Stomach (tissue), 19 donors: ENCODE measurements around the gene MMP28. TPM values are rescaled to one million over a fixed set of nuclear protein-coding genes. Genes with fewer than 3 reads are reported as not detected.

Experiments
- DNase-seq, 2 donors: peaks; one replicate each; pipeline versions ENCODE4 v3.0.0 to v3.0.0-alpha.2; 2013 to 2019
- H3K27ac ChIP-seq, 5 donors: fragments of 200-600 bp in 4 of 5; sonication (generic) in 4 of 5; one replicate each; pipeline ENCODE4 v1.5.1; 2013 to 2019; ENCODE audit warnings: mild to moderate bottlenecking in 1 of 5, moderate library complexity in 1 of 5
- H3K27me3 ChIP-seq, 3 donors: fragments of 200-600 bp; sonication (generic); one replicate each; pipeline ENCODE4 v1.5.1; 2017 to 2019; ENCODE audit warnings: mixed run types in 1 of 3
- H3K36me3 ChIP-seq, 4 donors: fragments of 200-600 bp; sonication (generic); 1 replicate in 3 of 4; 2 replicates in 1 of 4; pipeline ENCODE4 v1.5.1; 2016 to 2019
- H3K4me1 ChIP-seq, 4 donors: fragments of 200-600 bp; sonication (generic); one replicate each; pipeline ENCODE4 v1.5.1; 2016 to 2019
- H3K4me3 ChIP-seq, 4 donors: fragments of 200-600 bp; sonication (generic) in 3 of 4; one replicate each; pipeline ENCODE4 v1.5.1; 2016 to 2019; ENCODE audit warnings: mild to moderate bottlenecking in 1 of 4
- H3K9me3 ChIP-seq, 4 donors: fragments of 200-600 bp; sonication (generic); one replicate each; pipeline ENCODE4 v1.5.1; 2016 to 2019
- CTCF ChIP-seq, 7 experiments: fragments of 450-650 bp in 4 of 7; fragments of 200-600 bp in 3 of 7; sonication (generic) in 3 of 7; IDR thresholded peaks; one replicate each; pipeline ENCODE4 v1.5.1; 2016 to 2019; ENCODE audit warnings: antibody characterized with exemption in 7 of 7, control low read depth in 2 of 7, mild to moderate bottlenecking in 1 of 7
- EP300 ChIP-seq: sonication (generic); formaldehyde crosslinking; IDR thresholded peaks from one replicate; pipeline ENCODE4 v1.6.1; 2017; ENCODE audit warnings: antibody characterized with exemption
- POLR2A ChIP-seq, 4 donors: fragments of 450-650 bp; IDR thresholded peaks; one replicate each; pipeline ENCODE4 v1.6.1; 2016; ENCODE audit warnings: antibody characterized with exemption in 4 of 4, control low read depth in 2 of 4, mild to moderate bottlenecking in 1 of 4, moderate library complexity in 1 of 4
- POLR2AphosphoS5 ChIP-seq, 3 donors: sonication (generic); formaldehyde crosslinking; IDR thresholded peaks; one replicate each; pipeline ENCODE4 v1.6.1; 2016; ENCODE audit warnings: antibody characterized with exemption in 3 of 3
- WGBS, 5 donors: extraction: QIAGEN DNeasy Blood & Tissue Kit in 3 of 5; methylation state at CpG; one replicate each; pipeline versions ENCODE4 v1.1.5 to v1.1.7; 2013 to 2018; 5-methylcytosine and 5-hydroxymethylcytosine counted together
- intact Hi-C: fragments of 100-400 bp; cut with DNase I; formaldehyde crosslinking; loops from one replicate; pipeline ENCODE4 v1.15.1; 2023; ENCODE audit warnings: low total_unique reads
- long read RNA-seq, 10 donors: transcript quantifications; one replicate each; lab custom pipeline, GENCODE V29; 2026
- polyA plus RNA-seq, 3 donors: library from polyadenylated mRNA; stranded (reverse); fragments of 200-250 nt; gene quantifications; one replicate each; pipeline ENCODE4 v1.2.3, GENCODE V29; 2013
- total RNA-seq, 5 donors: library from RNA; depleted of rRNA; stranded (reverse); fragments of >200 nt; gene quantifications; one replicate each; pipeline versions ENCODE4 v1.1.0 to v1.2.3, GENCODE V29; 2014 to 2016
- donor health status: healthy with polysubstance abuse.
- donor health status: Bipolar disorder and iron deficiency.
- donor health status: healthy.

The MMP28 gene
- total RNA-seq (10 to 100 TPM in 4 of 5 donors, 1 to 10 TPM in 1; 2.2 to 75.0 (median 20.6) TPM), polyA plus RNA-seq (10 to 100 TPM in 1 of 3 donors, 1 to 10 TPM in 2; 3.1 to 21.0 (median 6.1) TPM)
- long read RNA-seq, donor 1, partial matches to known transcripts = 0 of 4 reads
- long read RNA-seq, donor 1, other reads (novel, unspliced or antisense) = 0 of 4 reads
- long read RNA-seq, donor 2, transcript MMP28-203 (3 exons, 1,092 nt) = major isoform, 9 of 11 reads
- long read RNA-seq, donor 2, partial matches to known transcripts = 0 of 11 reads
- long read RNA-seq, donor 2, other reads (novel, unspliced or antisense) = 0 of 11 reads
- long read RNA-seq, donor 3, partial matches to known transcripts = 0 of 3 reads
- long read RNA-seq, donor 3, other reads (novel, unspliced or antisense) = 0 of 3 reads
- long read RNA-seq, donor 4 = 0 reads
- long read RNA-seq, donor 5, transcript MMP28-203 (3 exons, 1,092 nt) = major isoform, 6 of 9 reads
- long read RNA-seq, donor 5, partial matches to known transcripts = 0 of 9 reads
- long read RNA-seq, donor 5, other reads (novel, unspliced or antisense) = 0 of 9 reads
- long read RNA-seq, donor 6, transcript MMP28-203 (3 exons, 1,092 nt) = major isoform, 16 of 20 reads
- long read RNA-seq, donor 6, partial matches to known transcripts = 0 of 20 reads
- long read RNA-seq, donor 6, other reads (novel, unspliced or antisense) = 0 of 20 reads
- long read RNA-seq, donor 7, transcript MMP28-203 (3 exons, 1,092 nt) = major isoform, 15 of 21 reads
- long read RNA-seq, donor 7, transcript MMP28-201 (8 exons, 1,928 nt) = minor isoform, 6 of 21 reads
- long read RNA-seq, donor 7, partial matches to known transcripts = 0 of 21 reads
- long read RNA-seq, donor 7, other reads (novel, unspliced or antisense) = 0 of 21 reads
- long read RNA-seq, donor 8, partial matches to known transcripts = 0 of 6 reads
- long read RNA-seq, donor 8, other reads (novel, unspliced or antisense) = 0 of 6 reads
- long read RNA-seq, donor 9, partial matches to known transcripts = 0 of 5 reads
- long read RNA-seq, donor 9, other reads (novel, unspliced or antisense) = 0 of 5 reads
- long read RNA-seq, donor 10, partial matches to known transcripts = 0 of 2 reads
- long read RNA-seq, donor 10, other reads (novel, unspliced or antisense) = 0 of 2 reads

GRCh38 chr17:35795007-35795870, at the start of gene MMP28:
Gene MMP28, minus strand, starts transcription at chr17:35795641. Its CDS starts 264 bp downstream, at chr17:35795377.
- WGBS, 5 donors = 0 to 4% (median 1%) methylated on average over 27 to 88 of the region's 89 CpGs
- no peaks in the 10 kb centered on the region for H3K36me3 ChIP-seq
- H3K4me3 ChIP-seq = peak within 1 kb of the TSS; percentile 65 to 84 (median 66)
- H3K9me3 ChIP-seq = no peaks in the 10 kb centered on the region
- DNase-seq = peak; percentile 64 to 87
- peaks cover 0 to 55% (median 7%) of the 10 kb centered on the region in 3 donors for H3K27me3 ChIP-seq
- H3K4me1 ChIP-seq = peaks cover 16 to 55% (median 33%) of the 10 kb centered on the region in 4 donors
- peak within 1 kb of the TSS; percentile 57 to 76 (median 68) for H3K27ac ChIP-seq
- intact Hi-C loops = no loop called here
- peak in 2 of 3 donors; percentile 23 to 32 for TF ChIP-seq POLR2AphosphoS5 (IDR thresholded peaks at IDR 0.05)
- TF ChIP-seq CTCF (IDR thresholded peaks at IDR 0.05) = no peak

- peaks cover 59 to 100% (median 96%) of the 10 kb centered on the region in 4 donors for H3K36me3 ChIP-seq
- no peak overlapping the region for H3K4me3 ChIP-seq
- no peak overlapping the region for H3K27ac ChIP-seq
- no peaks in the 10 kb centered on the region for H3K9me3 ChIP-seq
- no peaks in the 10 kb centered on the region for H3K4me1 ChIP-seq
- no peaks in the 10 kb centered on the region for H3K27me3 ChIP-seq
- WGBS, 5 donors = 95 to 99% (median 97%) methylated on average over 19 of the region's 19 CpGs
- DNase-seq = no peak
- TF ChIP-seq CTCF (IDR thresholded peaks at IDR 0.05) (no peak), POLR2AphosphoS5 (IDR thresholded peaks at IDR 0.05) (no peak), EP300 (no peak), POLR2A (IDR thresholded peaks at IDR 0.05) (no peak)
- intact Hi-C loops = no loop called here
Observed at GRCh38 chr17:35844547-35844946, 49.1 kb upstream of the MMP28 start.

- 92 to 95% (median 92%) methylated on average over 2 of the region's 2 CpGs for WGBS, 5 donors
- intact Hi-C loops = no loop called here
Observed at GRCh38 chr17:35843698-35844097, 48.3 kb upstream of the MMP28 start.

More at GRCh38 chr17:35843698-35844097, 48.3 kb upstream of the MMP28 start:
- H3K4me3 ChIP-seq = no peak overlapping the region
- no peaks in the 10 kb centered on the region for H3K27me3 ChIP-seq
- DNase-seq = no peak
- no peaks in the 10 kb centered on the region for H3K9me3 ChIP-seq
- H3K4me1 ChIP-seq = no peaks in the 10 kb centered on the region
- peaks cover 62 to 100% (median 99%) of the 10 kb centered on the region in 4 donors for H3K36me3 ChIP-seq
- no peak overlapping the region for H3K27ac ChIP-seq
- TF ChIP-seq POLR2A (IDR thresholded peaks at IDR 0.05) = no peak
- no peak for TF ChIP-seq CTCF (IDR thresholded peaks at IDR 0.05)
- TF ChIP-seq POLR2AphosphoS5 (IDR thresholded peaks at IDR 0.05) = no peak
- TF ChIP-seq EP300 = no peak
